Tibial artery (tissue), 4 donors: ENCODE measurements around the gene LCOR.

ENCODE experiments used
- DNase-seq, 2 donors: peaks; one replicate each; pipeline ENCODE4 v3.0.0-alpha.2; 2019
- H3K27ac ChIP-seq, 2 donors: fragments of 200-600 bp; sonication (generic) in 1 of 2; 1 replicate in 1 of 2; 2 replicates in 1 of 2; pipeline ENCODE4 v1.5.1; 2018 to 2019; ENCODE audit warnings: mild to moderate bottlenecking in 1 of 2
- H3K27me3 ChIP-seq, 2 donors: fragments of 200-600 bp; sonication (generic) in 1 of 2; one replicate each; pipeline versions ENCODE4 v1.5.1 to v1.6.0; 2016 to 2019
- H3K36me3 ChIP-seq, 3 donors: fragments of 200-600 bp; sonication (generic) in 2 of 3; one replicate each; pipeline ENCODE4 v1.5.1; 2016 to 2019; ENCODE audit warnings: mild to moderate bottlenecking in 2 of 3
- H3K4me1 ChIP-seq, 4 donors: fragments of 200-600 bp; sonication (generic) in 2 of 4; 1 replicate in 3 of 4; 2 replicates in 1 of 4; pipeline ENCODE4 v1.5.1; 2016 to 2019
- H3K4me3 ChIP-seq, 2 donors: fragments of 200-600 bp; sonication (generic) in 1 of 2; 1 replicate in 1 of 2; 2 replicates in 1 of 2; pipeline ENCODE4 v1.5.1; 2018 to 2019; ENCODE audit warnings: mild to moderate bottlenecking in 2 of 2
- H3K9me3 ChIP-seq, 3 donors: fragments of 200-600 bp; sonication (generic) in 1 of 3; one replicate each; pipeline ENCODE4 v1.5.1; 2016 to 2019
- intact Hi-C: fragments of 100-400 bp; cut with DNase I; formaldehyde crosslinking; loops from one replicate; pipeline ENCODE4 v1.15.0; 2023; ENCODE audit warnings: low total_unique reads
- TF ChIP-seq, protein P1 (sequence below), 2 experiments: fragments of 200-600 bp in 1 of 2; fragments of 450-650 bp in 1 of 2; IDR thresholded peaks; one replicate each; pipeline ENCODE4 v1.5.1; 2017 to 2019; ENCODE audit warnings: antibody characterized with exemption in 2 of 2, mild to moderate bottlenecking in 1 of 2, moderate library complexity in 1 of 2

LCOR gene

DNA sequence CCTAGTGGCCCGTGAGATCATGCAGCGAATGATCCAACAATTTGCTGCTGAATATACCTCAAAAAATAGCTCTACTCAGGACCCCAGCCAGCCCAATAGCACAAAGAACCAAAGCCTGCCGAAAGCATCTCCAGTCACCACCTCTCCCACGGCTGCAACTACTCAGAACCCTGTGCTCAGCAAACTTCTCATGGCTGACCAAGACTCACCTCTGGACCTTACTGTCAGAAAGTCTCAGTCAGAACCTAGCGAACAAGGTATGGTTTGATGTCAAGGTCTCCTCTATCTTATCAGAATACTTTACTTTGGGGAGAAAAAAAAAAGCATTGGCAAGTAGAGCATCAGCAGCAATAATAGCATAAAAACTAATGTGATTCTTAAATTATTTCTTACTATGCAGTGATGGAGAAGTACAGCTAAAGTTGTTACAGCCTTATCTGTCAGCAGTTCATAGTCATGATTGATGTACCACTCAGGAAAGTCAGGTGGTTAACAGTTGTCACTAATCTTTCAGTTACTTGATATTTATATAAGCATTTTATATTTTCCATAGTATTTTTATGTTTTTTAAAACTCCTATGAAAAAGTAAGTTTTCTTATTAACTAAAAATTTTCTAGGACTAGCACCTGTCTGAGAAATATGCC is 117.1 kb downstream of the LCOR start:
- H3K4me3 ChIP-seq, result no peak overlapping the region
- no peaks in the 10 kb centered on the region for H3K4me1 ChIP-seq
- TF ChIP-seq, protein P1, sequence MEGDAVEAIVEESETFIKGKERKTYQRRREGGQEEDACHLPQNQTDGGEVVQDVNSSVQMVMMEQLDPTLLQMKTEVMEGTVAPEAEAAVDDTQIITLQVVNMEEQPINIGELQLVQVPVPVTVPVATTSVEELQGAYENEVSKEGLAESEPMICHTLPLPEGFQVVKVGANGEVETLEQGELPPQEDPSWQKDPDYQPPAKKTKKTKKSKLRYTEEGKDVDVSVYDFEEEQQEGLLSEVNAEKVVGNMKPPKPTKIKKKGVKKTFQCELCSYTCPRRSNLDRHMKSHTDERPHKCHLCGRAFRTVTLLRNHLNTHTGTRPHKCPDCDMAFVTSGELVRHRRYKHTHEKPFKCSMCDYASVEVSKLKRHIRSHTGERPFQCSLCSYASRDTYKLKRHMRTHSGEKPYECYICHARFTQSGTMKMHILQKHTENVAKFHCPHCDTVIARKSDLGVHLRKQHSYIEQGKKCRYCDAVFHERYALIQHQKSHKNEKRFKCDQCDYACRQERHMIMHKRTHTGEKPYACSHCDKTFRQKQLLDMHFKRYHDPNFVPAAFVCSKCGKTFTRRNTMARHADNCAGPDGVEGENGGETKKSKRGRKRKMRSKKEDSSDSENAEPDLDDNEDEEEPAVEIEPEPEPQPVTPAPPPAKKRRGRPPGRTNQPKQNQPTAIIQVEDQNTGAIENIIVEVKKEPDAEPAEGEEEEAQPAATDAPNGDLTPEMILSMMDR (IDR thresholded peaks at IDR 0.05), result no peak
- DNase-seq, result no peak
- no peak overlapping the region for H3K27ac ChIP-seq
- no peaks in the 10 kb centered on the region for H3K27me3 ChIP-seq
- intact Hi-C loops, result no loop called here
- peaks cover 7 to 12% (median 10%) of the 10 kb centered on the region in 3 donors for H3K36me3 ChIP-seq
- H3K9me3 ChIP-seq, result no peaks in the 10 kb centered on the region

GRCh38 chr10:96951954-96952353 is 119.9 kb downstream of the LCOR start:
- Histone ChIP-seq H3K4me3 (no peak overlapping the region), H3K9me3 (no peaks in the 10 kb centered on the region), H3K27ac (no peak overlapping the region), H3K27me3 (no peaks in the 10 kb centered on the region), H3K36me3 (peaks cover 17 to 34% (median 29%) of the 10 kb centered on the region in 3 donors), H3K4me1 (no peaks in the 10 kb centered on the region)
- intact Hi-C loops, result no loop called here
- no peak for DNase-seq
- TF ChIP-seq, protein P1 (IDR thresholded peaks at IDR 0.05), result no peak

- TF ChIP-seq, protein P1 (IDR thresholded peaks at IDR 0.05), result no peak
- no peak overlapping the region for H3K27ac ChIP-seq
- intact Hi-C loops, result no loop called here
- H3K36me3 ChIP-seq, result peaks cover 11 to 32% (median 19%) of the 10 kb centered on the region in 3 donors
- no peaks in the 10 kb centered on the region for H3K9me3 ChIP-seq
- H3K4me1 ChIP-seq, result peaks cover 0 to 4% (median 0%) of the 10 kb centered on the region in 4 donors
- no peak for DNase-seq
- H3K4me3 ChIP-seq, result no peak overlapping the region
- H3K27me3 ChIP-seq, result no peaks in the 10 kb centered on the region
These were observed 123.7 kb downstream of the LCOR start for GRCh38 chr10:96955794-96956193.

- no peak overlapping the region for H3K4me3 ChIP-seq
- H3K36me3 ChIP-seq, result peaks cover 11 to 26% (median 19%) of the 10 kb centered on the region in 3 donors
- intact Hi-C loops, result no loop called here
- no peak for DNase-seq
- H3K27me3 ChIP-seq, result no peaks in the 10 kb centered on the region
- peaks cover 0 to 4% (median 0%) of the 10 kb centered on the region in 4 donors for H3K4me1 ChIP-seq
- no peaks in the 10 kb centered on the region for H3K9me3 ChIP-seq
- no peak overlapping the region for H3K27ac ChIP-seq
- TF ChIP-seq, protein P1 (IDR thresholded peaks at IDR 0.05), result no peak
These were observed 126.0 kb downstream of the LCOR start for GRCh38 chr10:96958071-96958470.

- no peak overlapping the region for H3K27ac ChIP-seq
- TF ChIP-seq, protein P1 (IDR thresholded peaks at IDR 0.05), result no peak
- peaks cover 10 to 25% (median 14%) of the 10 kb centered on the region in 3 donors for H3K36me3 ChIP-seq
- intact Hi-C loops, result no loop called here
- DNase-seq, result no peak
- no peaks in the 10 kb centered on the region for H3K27me3 ChIP-seq
- no peaks in the 10 kb centered on the region for H3K9me3 ChIP-seq
- H3K4me3 ChIP-seq, result no peak overlapping the region
- peaks cover 0 to 4% (median 0%) of the 10 kb centered on the region in 4 donors for H3K4me1 ChIP-seq
These were observed 127.6 kb downstream of the LCOR start for GRCh38 chr10:96959733-96960132.
